Kidney epithelial cell (primary cell): ENCODE data around the gene ZNF236. TPM values are rescaled to one million over a fixed set of nuclear protein-coding genes. Genes with fewer than 3 reads are reported as not detected.

Experiments used
- DNase-seq: peaks from one replicate; pipeline ENCODE4 v3.0.0-alpha.2; 2010; ENCODE audit warnings: low read depth
- H3K27me3 ChIP-seq: 2 replicates; pipeline ENCODE4 v1.6.0; 2011; ENCODE audit warnings: low read length; ENCODE audit not compliant: control insufficient read depth, insufficient read depth
- H3K36me3 ChIP-seq: 2 replicates; pipeline ENCODE4 v1.5.1; 2011; ENCODE audit warnings: low read length; ENCODE audit not compliant: control insufficient read depth, insufficient read depth
- H3K4me3 ChIP-seq: 2 replicates; pipeline ENCODE4 v1.5.1; 2011; ENCODE audit warnings: low read depth, mild to moderate bottlenecking, control low read depth, low read length
- total RNA-seq: library from RNA; depleted of rRNA; stranded (reverse); fragments of >200 nt; gene quantifications from 2 replicates; pipeline ENCODE4 v1.2.3, GENCODE V29; 2015
- TF ChIP-seq, protein P1 (sequence below): IDR thresholded peaks from 2 replicates; pipeline ENCODE4 v1.5.1; 2011; ENCODE audit warnings: mild to moderate bottlenecking, moderate library complexity, low read length, control low read depth, inconsistent platforms; ENCODE audit not compliant: insufficient read depth, poor library complexity, severe bottlenecking

ZNF236 gene
- total RNA-seq, 1 donor from 2014 or later = 7.8 TPM

- TF ChIP-seq, protein P1, sequence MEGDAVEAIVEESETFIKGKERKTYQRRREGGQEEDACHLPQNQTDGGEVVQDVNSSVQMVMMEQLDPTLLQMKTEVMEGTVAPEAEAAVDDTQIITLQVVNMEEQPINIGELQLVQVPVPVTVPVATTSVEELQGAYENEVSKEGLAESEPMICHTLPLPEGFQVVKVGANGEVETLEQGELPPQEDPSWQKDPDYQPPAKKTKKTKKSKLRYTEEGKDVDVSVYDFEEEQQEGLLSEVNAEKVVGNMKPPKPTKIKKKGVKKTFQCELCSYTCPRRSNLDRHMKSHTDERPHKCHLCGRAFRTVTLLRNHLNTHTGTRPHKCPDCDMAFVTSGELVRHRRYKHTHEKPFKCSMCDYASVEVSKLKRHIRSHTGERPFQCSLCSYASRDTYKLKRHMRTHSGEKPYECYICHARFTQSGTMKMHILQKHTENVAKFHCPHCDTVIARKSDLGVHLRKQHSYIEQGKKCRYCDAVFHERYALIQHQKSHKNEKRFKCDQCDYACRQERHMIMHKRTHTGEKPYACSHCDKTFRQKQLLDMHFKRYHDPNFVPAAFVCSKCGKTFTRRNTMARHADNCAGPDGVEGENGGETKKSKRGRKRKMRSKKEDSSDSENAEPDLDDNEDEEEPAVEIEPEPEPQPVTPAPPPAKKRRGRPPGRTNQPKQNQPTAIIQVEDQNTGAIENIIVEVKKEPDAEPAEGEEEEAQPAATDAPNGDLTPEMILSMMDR = no peak
- DNase-seq = no peak
- H3K4me3 ChIP-seq = no peak overlapping the region
Observed at GRCh38 chr18:76844742-76845477, 22.6 kb downstream of the ZNF236 start.

GRCh38 chr18:76846217-76846616, 23.9 kb downstream of the ZNF236 start:
- no peak for DNase-seq
- Histone ChIP-seq H3K27me3 (no peaks in the 10 kb centered on the region), H3K4me3 (no peak overlapping the region), H3K36me3 (no peaks in the 10 kb centered on the region)
- TF ChIP-seq, protein P1 = no peak

More at GRCh38 chr18:76844742-76845477, 22.6 kb downstream of the ZNF236 start:
- H3K36me3 ChIP-seq = no peaks in the 10 kb centered on the region
- no peaks in the 10 kb centered on the region for H3K27me3 ChIP-seq

DNA sequence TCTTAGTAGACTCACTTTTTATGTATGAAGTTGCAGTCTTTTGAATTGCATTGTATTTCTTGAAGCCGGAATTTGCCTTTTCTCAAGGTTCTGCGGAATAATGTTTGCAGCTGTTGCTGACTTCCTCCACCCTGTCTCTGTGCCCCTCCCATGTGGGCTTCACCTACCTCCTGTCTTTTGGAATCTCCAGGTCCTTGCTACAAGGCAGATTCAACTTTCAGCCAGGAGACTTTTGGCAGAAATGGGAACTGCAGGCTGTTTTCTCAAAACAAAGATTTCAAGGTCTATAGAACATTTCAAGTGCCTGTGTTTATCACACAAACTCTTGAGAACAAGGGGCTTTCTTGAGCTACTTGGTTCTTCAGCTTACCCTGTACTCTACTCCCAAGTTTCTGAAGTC, 25.6 kb downstream of the ZNF236 start:
- TF ChIP-seq, protein P1 = no peak
- no peak for DNase-seq
- Histone ChIP-seq H3K4me3 (no peak overlapping the region), H3K27me3 (no peaks in the 10 kb centered on the region), H3K36me3 (peaks cover 2% of the 10 kb centered on the region)

DNA sequence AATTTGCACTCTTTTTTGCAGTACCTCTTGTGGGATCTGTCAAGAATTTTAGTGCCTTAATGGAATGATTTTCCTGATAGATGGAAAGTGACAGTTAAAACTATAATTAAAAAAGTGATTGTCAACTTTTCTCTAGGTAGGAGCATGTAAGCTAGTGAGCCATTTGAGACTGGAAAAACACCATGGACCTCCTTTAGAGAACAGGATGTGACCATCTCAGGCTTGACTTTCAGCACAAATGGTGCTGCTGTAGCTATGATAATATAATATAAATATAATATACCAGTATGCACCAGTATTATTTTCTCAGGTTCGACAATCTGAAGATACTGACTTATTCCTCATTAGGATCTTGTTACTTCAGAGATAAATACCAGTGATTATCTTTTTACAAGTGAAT, 27.8 kb downstream of the ZNF236 start:
- no peak for DNase-seq
- H3K27me3 ChIP-seq = no peaks in the 10 kb centered on the region
- TF ChIP-seq, protein P1 = no peak
- H3K36me3 ChIP-seq = peaks cover 2% of the 10 kb centered on the region
- no peak overlapping the region for H3K4me3 ChIP-seq

- H3K27me3 ChIP-seq = no peaks in the 10 kb centered on the region
- peaks cover 2% of the 10 kb centered on the region for H3K36me3 ChIP-seq
- no peak for DNase-seq
- no peak overlapping the region for H3K4me3 ChIP-seq
- TF ChIP-seq, protein P1 = no peak
Observed at GRCh38 chr18:76855594-76855993, 33.2 kb downstream of the ZNF236 start.

DNA sequence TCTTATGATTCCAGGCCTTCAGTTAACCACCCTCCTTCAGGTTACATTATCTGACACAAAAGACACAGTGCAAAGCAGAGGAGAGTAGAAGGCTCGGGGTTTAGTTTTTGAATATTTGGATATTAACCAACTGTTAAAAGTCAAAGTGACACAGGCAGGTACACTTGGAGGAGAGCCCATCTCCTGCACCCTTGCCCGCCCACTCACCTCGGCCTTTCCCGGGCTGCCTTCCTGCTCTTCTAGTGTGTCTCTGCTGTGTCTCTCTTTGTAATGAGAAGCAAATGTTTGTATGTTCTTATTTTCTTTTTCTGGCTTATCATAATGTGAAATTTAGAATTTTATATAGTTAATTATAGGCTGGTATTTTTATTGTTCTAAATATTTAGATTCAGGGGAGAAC, 35.1 kb downstream of the ZNF236 start:
- H3K36me3 ChIP-seq = no peaks in the 10 kb centered on the region
- no peaks in the 10 kb centered on the region for H3K27me3 ChIP-seq
- no peak for DNase-seq
- TF ChIP-seq, protein P1 = no peak
- no peak overlapping the region for H3K4me3 ChIP-seq
